ENCODE measurements around the gene MCM3AP. TPM values are rescaled to one million over a fixed set of nuclear protein-coding genes. Genes with fewer than 3 reads are reported as not detected.

MCM3AP gene
- total RNA-seq, 1 experiment from 2014 or later, result 88.4 TPM

GRCh38 chr21:46194374-46195334 lies 90.8 kb downstream of the MCM3AP start:
- H3K9ac ChIP-seq (ENCODE audit: low read length), result no peak overlapping the region
- no peaks in the 10 kb centered on the region for H3K27me3 ChIP-seq (ENCODE audit: insufficient read depth, low read length)
- intact Hi-C loops (cut with micrococcal nuclease), result no loop called here
- no peak overlapping the region for H3K27ac ChIP-seq (ENCODE audit: low read depth, low read length)
- ChIA-PET CTCF (no interaction called here), POLR2A (no interaction called here), RAD21 (ENCODE audit: low non-redundant PET in 1 of 2, low total read pairs in 2 of 2, uncharacterized antibody in 2 of 2, unreplicated experiment in 2 of 2) (no interaction called here)
- DNase-seq (ENCODE audit: low read depth, low spot score) (no peak), ATAC-seq (no peak)
- peaks cover 0 to 4% of the 10 kb centered on the region in 2 experiments; a peak in 2 of 4 replicates for H3K36me3 ChIP-seq (ENCODE audit: control insufficient read depth in 1 of 2, insufficient read depth in 2 of 2, low read length in 2 of 2)
- no peak overlapping the region for H2AFZ ChIP-seq (ENCODE audit: low read depth, low read length, poor library complexity, severe bottlenecking)
- H3K4me2 ChIP-seq (ENCODE audit: low read length), result no peak overlapping the region
- no peaks in the 10 kb centered on the region; a peak in 1 of 4 replicates for H3K4me1 ChIP-seq (ENCODE audit: control insufficient read depth in 1 of 2, insufficient read depth in 2 of 2, low read length in 2 of 2)
- no peaks in the 10 kb centered on the region for H3K79me2 ChIP-seq (ENCODE audit: insufficient read depth, low read length)
- TF ChIP-seq, protein P1, sequence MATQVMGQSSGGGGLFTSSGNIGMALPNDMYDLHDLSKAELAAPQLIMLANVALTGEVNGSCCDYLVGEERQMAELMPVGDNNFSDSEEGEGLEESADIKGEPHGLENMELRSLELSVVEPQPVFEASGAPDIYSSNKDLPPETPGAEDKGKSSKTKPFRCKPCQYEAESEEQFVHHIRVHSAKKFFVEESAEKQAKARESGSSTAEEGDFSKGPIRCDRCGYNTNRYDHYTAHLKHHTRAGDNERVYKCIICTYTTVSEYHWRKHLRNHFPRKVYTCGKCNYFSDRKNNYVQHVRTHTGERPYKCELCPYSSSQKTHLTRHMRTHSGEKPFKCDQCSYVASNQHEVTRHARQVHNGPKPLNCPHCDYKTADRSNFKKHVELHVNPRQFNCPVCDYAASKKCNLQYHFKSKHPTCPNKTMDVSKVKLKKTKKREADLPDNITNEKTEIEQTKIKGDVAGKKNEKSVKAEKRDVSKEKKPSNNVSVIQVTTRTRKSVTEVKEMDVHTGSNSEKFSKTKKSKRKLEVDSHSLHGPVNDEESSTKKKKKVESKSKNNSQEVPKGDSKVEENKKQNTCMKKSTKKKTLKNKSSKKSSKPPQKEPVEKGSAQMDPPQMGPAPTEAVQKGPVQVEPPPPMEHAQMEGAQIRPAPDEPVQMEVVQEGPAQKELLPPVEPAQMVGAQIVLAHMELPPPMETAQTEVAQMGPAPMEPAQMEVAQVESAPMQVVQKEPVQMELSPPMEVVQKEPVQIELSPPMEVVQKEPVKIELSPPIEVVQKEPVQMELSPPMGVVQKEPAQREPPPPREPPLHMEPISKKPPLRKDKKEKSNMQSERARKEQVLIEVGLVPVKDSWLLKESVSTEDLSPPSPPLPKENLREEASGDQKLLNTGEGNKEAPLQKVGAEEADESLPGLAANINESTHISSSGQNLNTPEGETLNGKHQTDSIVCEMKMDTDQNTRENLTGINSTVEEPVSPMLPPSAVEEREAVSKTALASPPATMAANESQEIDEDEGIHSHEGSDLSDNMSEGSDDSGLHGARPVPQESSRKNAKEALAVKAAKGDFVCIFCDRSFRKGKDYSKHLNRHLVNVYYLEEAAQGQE (IDR thresholded peaks at IDR 0.05; ENCODE audit: low read depth), result no peak
- TF ChIP-seq FOSL1 (IDR thresholded peaks at IDR 0.05; ENCODE audit: low read depth) (no peak), CEBPB (IDR thresholded peaks at IDR 0.05; ENCODE audit: low read depth) (no peak), SIN3A (IDR thresholded peaks at IDR 0.05; ENCODE audit: low read depth) (no peak), JUND (IDR thresholded peaks at IDR 0.05) (no peak), POLR2AphosphoS5 (IDR thresholded peaks at IDR 0.05; ENCODE audit: low read depth, low read length) (no peak), YY1 (IDR thresholded peaks at IDR 0.05; ENCODE audit: extremely low read depth, insufficient replicate concordance, low read depth, low read length) (no peak), CBX3 (IDR thresholded peaks at IDR 0.05; ENCODE audit: low read depth) (no peak)
- no peaks in the 10 kb centered on the region for H4K20me1 ChIP-seq (ENCODE audit: insufficient read depth)
- no peak overlapping the region for H3K4me3 ChIP-seq (replicated peaks in 1 of 2; ENCODE audit: low read depth in 1 of 2, low read length in 2 of 2)
- no TSS peak for BruUV-seq (replicated peaks)
- no peaks in the 10 kb centered on the region for H3K9me2 ChIP-seq (ENCODE audit: insufficient read depth)
- H3K9me3 ChIP-seq (ENCODE audit: control insufficient read depth in 1 of 2, insufficient read depth in 1 of 2, low read depth in 1 of 2, low read length in 2 of 2), result no peaks in the 10 kb centered on the region
